ENCODE results near the gene TMEM161B.
"Not testable (repeated sequence)": the region's sequence is repeated elsewhere in the genome, so short reads cannot be mapped to it uniquely, and the experiment has no call there.

The TMEM161B gene

GRCh38 chr5:88203981-88204750 is 64.5 kb downstream of the TMEM161B start:
- DNase-seq (ENCODE audit: low spot score) = peak; percentile 18

GRCh38 chr5:88195636-88196035 is 73.0 kb downstream of the TMEM161B start:
- TF ChIP-seq, protein P1, sequence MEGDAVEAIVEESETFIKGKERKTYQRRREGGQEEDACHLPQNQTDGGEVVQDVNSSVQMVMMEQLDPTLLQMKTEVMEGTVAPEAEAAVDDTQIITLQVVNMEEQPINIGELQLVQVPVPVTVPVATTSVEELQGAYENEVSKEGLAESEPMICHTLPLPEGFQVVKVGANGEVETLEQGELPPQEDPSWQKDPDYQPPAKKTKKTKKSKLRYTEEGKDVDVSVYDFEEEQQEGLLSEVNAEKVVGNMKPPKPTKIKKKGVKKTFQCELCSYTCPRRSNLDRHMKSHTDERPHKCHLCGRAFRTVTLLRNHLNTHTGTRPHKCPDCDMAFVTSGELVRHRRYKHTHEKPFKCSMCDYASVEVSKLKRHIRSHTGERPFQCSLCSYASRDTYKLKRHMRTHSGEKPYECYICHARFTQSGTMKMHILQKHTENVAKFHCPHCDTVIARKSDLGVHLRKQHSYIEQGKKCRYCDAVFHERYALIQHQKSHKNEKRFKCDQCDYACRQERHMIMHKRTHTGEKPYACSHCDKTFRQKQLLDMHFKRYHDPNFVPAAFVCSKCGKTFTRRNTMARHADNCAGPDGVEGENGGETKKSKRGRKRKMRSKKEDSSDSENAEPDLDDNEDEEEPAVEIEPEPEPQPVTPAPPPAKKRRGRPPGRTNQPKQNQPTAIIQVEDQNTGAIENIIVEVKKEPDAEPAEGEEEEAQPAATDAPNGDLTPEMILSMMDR (IDR thresholded peaks at IDR 0.05; ENCODE audit: extremely low read depth, missing control alignments) = no peak

More at GRCh38 chr5:88203981-88204750, 64.5 kb downstream of the TMEM161B start:
- TF ChIP-seq, protein P1 (IDR thresholded peaks at IDR 0.05; ENCODE audit: extremely low read depth, missing control alignments) = no peak

GRCh38 chr5:88193896-88194295 is 74.7 kb downstream of the TMEM161B start:
- TF ChIP-seq, protein P1 (IDR thresholded peaks at IDR 0.05; ENCODE audit: extremely low read depth, missing control alignments) = no peak
- DNase-seq (ENCODE audit: low spot score) = no peak

More at GRCh38 chr5:88195636-88196035, 73.0 kb downstream of the TMEM161B start:
- no peak for DNase-seq (ENCODE audit: low spot score)

DNA sequence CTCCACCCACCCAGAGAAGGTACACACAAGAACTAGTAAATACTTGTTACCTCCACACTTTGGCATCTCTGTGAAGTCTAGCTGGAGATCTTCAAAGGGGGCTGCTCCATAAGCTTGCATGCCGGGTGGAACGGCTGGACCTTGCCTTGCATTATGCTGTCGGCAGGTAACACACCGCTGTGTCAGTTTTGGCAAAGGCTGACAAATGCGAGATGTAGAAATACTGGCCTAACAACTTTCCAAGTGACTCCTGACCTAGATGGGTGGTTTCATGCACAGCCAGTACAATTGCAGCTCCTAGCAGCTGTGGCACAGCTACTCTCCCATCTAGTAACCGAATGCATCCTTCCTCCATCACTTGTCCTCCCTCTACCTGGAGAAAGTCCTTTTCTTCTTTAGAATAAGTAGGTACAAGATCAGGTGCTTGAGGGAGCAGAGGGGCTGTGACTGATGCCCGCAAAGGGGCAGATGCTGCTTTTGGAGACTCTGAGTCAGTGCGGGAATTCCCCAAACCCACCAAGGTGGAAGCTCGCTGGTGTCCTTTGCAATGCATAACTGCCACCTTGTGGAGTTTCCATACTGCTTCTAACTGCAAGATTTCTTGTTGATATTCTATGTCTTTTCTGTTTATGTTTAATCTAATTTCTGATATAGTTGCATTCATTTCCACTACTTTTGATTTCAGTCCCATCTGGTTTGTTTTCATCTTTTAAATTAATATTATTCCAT is 78.4 kb downstream of the TMEM161B start:
- TF ChIP-seq, protein P1 (IDR thresholded peaks at IDR 0.05; ENCODE audit: extremely low read depth, missing control alignments) = no peak
- no peak for DNase-seq (ENCODE audit: low spot score)

- DNase-seq (ENCODE audit: low spot score) = not testable (repeated sequence)
Measured at GRCh38 chr5:88189484-88189883, 79.2 kb downstream of the TMEM161B start.

DNA sequence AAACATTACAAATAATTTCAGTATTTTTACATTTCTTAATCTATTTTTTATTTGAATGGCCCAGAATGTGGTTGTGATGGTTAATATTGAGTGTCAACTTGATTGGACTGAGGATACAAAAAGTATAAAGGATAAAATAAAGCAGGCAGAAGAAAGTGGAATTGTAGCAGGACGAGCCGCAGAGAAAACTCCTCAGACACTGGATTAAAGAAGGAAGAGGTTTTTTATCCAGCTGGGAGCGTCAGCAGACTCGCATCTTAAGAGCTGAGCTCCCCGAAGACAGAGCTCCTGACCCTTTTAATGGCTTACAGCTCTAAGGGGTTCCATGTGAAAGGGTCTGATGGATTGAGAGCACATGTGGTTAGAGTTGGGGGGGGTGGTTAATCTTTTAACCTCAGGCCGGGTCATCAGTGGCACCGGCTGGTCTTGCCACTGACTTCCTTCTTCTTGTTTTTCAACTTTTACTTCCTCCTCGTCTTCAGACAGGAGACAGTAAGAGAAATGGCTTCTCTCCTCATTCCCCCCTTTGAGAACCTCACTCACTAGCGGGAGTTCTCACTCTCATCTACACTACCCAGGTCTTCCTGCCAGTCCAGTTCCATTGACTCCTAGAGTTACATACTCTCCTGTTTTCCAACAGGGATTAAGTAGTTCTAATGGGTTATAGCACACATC is 80.0 kb downstream of the TMEM161B start:
- TF ChIP-seq, protein P1 (IDR thresholded peaks at IDR 0.05; ENCODE audit: extremely low read depth, missing control alignments) = no peak
- DNase-seq (ENCODE audit: low spot score) = no peak

DNA sequence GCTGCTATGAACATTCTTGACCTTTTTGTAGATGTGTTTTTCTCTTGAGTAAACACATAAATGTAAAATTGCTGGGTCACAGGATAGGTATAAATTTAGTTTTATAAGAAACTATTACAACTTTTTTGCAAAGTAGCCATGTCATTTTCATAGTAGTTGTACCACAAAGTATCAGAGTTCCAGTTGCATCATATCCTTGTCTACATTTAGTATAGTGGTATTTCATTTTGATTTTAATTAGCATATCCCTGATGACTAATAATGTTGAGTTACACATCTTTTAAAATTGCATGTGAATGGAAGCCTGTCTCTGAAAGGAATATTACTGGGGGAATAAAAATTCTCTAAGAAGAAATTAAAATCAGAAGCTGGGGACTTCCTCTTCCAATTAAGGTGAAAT is 85.4 kb downstream of the TMEM161B start:
- TF ChIP-seq, protein P1 (IDR thresholded peaks at IDR 0.05; ENCODE audit: extremely low read depth, missing control alignments) = no peak
- no peak for DNase-seq (ENCODE audit: low spot score)

DNA sequence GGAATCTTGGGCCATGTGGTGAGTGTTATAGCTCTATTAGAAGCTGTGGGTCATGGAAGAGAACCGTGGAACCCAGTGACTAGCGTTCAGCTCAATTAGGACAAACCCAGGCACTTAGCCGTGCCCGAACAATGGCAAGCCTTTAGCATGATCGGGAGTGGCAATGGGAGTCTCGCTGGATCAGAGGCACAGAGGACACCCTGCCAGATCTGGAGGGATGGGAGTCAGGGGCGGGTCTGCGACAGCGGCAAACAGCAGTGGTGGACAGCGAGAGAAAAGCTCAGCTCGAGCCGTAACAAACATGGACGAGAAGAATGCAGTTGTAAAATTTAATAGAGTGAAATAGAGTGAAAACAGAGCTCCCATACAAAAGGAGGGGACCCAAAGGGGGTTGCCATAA is 91.2 kb downstream of the TMEM161B start:
- not testable (repeated sequence) for DNase-seq (ENCODE audit: low spot score)
